ENCODE measurements around the gene CHRNB2. TPM values are rescaled to one million over a fixed set of nuclear protein-coding genes. Genes with fewer than 3 reads are reported as not detected.
A peak's percentile ranks its signal among the peaks of the same experiment; 100 is the strongest.

The CHRNB2 gene
- total RNA-seq, 1 experiment from 2014 or later, result 1.8 TPM

DNA sequence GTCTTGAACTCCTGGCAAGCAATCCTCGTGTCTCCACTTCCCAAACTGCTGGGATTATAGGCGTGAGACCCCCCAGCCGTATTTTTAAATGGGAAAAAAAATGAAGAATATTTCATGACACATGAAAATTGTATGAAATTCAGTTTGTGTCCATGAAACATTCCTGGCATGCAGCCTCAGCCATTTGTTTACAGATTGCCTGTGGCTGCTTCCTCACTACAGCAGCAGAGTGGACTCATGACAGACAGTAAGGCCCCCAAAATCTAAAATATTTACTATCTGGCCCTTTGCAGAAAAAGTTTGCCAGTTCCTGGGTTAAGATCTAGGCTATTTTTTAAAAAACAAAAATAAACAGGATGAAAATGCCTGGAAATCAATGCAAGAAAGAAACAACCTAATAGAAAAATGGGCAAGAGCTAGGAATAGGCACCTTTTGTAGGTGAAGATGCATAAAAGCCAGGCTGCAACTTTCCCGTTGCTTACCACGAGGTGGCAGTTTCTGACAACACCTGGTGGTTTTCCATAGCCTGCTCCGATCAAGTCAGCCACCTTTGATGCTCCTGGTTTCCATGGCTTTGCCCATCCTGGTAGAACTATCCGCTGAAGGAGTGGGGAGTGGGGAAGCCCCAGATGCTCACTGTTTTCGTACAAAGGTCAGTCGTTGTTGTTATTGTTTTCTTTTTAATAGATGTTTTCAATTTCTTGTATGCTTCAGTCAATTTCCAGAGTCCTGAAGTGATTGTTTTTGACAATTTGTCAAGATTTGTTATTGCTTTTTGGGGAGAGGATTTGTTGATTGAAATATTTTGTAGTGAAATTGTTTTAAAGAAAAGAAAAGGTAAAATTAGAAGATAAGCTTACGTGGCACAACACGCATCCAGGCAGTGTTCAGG is 33.4 kb upstream of the CHRNB2 start:
- Mint-ChIP-seq H3K27me3 (ENCODE audit: low read depth) (peaks cover 10% of the 10 kb centered on the region), H3K4me3 (no peak overlapping the region), H3K4me1 (peaks cover 5 to 7% of the 10 kb centered on the region in 2 experiments; a peak in 1 of 4 replicates), H3K9me3 (peaks cover 7 to 13% of the 10 kb centered on the region in 2 experiments; a peak in 3 of 5 replicates), H3K27ac (no peak overlapping the region), H3K36me3 (ENCODE audit: insufficient read depth in 1 of 3, low read depth in 3 of 3) (no peaks in the 10 kb centered on the region)
- no peak overlapping the region for H4K91ac ChIP-seq (ENCODE audit: insufficient read length, low read depth, low read length)
- no peaks in the 10 kb centered on the region for H3K79me1 ChIP-seq (ENCODE audit: insufficient read depth, low read depth, low read length, poor library complexity, severe bottlenecking)
- H3K18ac ChIP-seq (ENCODE audit: insufficient read length, low read depth, low read length), result no peak overlapping the region
- H3K79me2 ChIP-seq (ENCODE audit: insufficient read depth, low read length), result no peaks in the 10 kb centered on the region
- no peaks in the 10 kb centered on the region for H3K27me3 ChIP-seq (ENCODE audit: insufficient read depth, low read length)
- DNase-seq, result peak; percentile 79
- H3K4ac ChIP-seq (ENCODE audit: low read depth, low read length), result no peak overlapping the region
- H4K20me1 ChIP-seq (ENCODE audit: control insufficient read depth, insufficient read depth, insufficient read length), result no peaks in the 10 kb centered on the region
- H3K27ac ChIP-seq (ENCODE audit: insufficient read length, low read depth, low read length), result no peak overlapping the region
- H3K14ac ChIP-seq (ENCODE audit: insufficient read depth, low read length), result no peak overlapping the region
- no peak overlapping the region for H4K8ac ChIP-seq (replicated peaks; ENCODE audit: insufficient read length, low read depth, low read length)
- no peak overlapping the region for H2BK15ac ChIP-seq (ENCODE audit: low read depth, low read length)
- H2AK5ac ChIP-seq (ENCODE audit: insufficient read length, low read length), result no peak overlapping the region
- no peak overlapping the region for H3K56ac ChIP-seq (ENCODE audit: insufficient read length, low read depth, low read length)
- H2AFZ ChIP-seq (ENCODE audit: low read length), result no peak overlapping the region
- no peak overlapping the region for H3K9ac ChIP-seq (ENCODE audit: extremely low read depth, insufficient read length, low read length)
- no peak overlapping the region for H3K4me2 ChIP-seq (ENCODE audit: insufficient read depth, insufficient read length, low read length)
- no peak overlapping the region for H3K23ac ChIP-seq (ENCODE audit: insufficient read length, low read depth, low read length)
- H3T11ph ChIP-seq (ENCODE audit: low read length), result no peak overlapping the region
- no peak overlapping the region for H2BK120ac ChIP-seq (ENCODE audit: low read depth, low read length, poor library complexity, severe bottlenecking)
- no CpG with 5 or more reads among the region's 11 CpGs for WGBS (ENCODE audit: extremely low coverage, insufficient read length, low lambda C conversion rate)
- H2BK12ac ChIP-seq (ENCODE audit: insufficient read length, low read depth, low read length), result no peak overlapping the region
- TF ChIP-seq, protein P1, sequence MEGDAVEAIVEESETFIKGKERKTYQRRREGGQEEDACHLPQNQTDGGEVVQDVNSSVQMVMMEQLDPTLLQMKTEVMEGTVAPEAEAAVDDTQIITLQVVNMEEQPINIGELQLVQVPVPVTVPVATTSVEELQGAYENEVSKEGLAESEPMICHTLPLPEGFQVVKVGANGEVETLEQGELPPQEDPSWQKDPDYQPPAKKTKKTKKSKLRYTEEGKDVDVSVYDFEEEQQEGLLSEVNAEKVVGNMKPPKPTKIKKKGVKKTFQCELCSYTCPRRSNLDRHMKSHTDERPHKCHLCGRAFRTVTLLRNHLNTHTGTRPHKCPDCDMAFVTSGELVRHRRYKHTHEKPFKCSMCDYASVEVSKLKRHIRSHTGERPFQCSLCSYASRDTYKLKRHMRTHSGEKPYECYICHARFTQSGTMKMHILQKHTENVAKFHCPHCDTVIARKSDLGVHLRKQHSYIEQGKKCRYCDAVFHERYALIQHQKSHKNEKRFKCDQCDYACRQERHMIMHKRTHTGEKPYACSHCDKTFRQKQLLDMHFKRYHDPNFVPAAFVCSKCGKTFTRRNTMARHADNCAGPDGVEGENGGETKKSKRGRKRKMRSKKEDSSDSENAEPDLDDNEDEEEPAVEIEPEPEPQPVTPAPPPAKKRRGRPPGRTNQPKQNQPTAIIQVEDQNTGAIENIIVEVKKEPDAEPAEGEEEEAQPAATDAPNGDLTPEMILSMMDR (conservative IDR thresholded peaks at IDR 0.05), result peak; percentile 81
- no peak overlapping the region for H4K5ac ChIP-seq (ENCODE audit: insufficient read length, low read depth, low read length)
- no peaks in the 10 kb centered on the region for H3K4me1 ChIP-seq (ENCODE audit: insufficient read depth, low read length)
- no peaks in the 10 kb centered on the region for H3K9me3 ChIP-seq (ENCODE audit: control insufficient read depth, low read depth, low read length)
- H2BK20ac ChIP-seq (ENCODE audit: low read depth, low read length, poor library complexity, severe bottlenecking), result no peak overlapping the region
- H2BK5ac ChIP-seq (ENCODE audit: insufficient read length, low read length), result no peak overlapping the region
- H3K23me2 ChIP-seq (ENCODE audit: insufficient read length, low read depth, low read length, poor library complexity, severe bottlenecking), result no peaks in the 10 kb centered on the region
